PFSK-1 (cell line): Measurements from ENCODE around the gene HAUS5.

Experiments
- FOXP2 ChIP-seq: optimal IDR thresholded peaks from 2 replicates; pipeline ENCODE3; 2011; ENCODE audit warnings: borderline replicate concordance, control low read depth, inconsistent platforms; ENCODE audit not compliant: insufficient read depth; ENCODE audit errors: extremely low read length, extremely low read depth
- POLR2AphosphoS5 ChIP-seq: IDR thresholded peaks from 2 replicates; pipeline ENCODE4 v1.6.1; 2012; ENCODE audit warnings: low read depth, mild to moderate bottlenecking, control low read depth, low read length, moderate library complexity
- SIN3A ChIP-seq: IDR thresholded peaks from 2 replicates; pipeline ENCODE4 v1.6.1; 2012; ENCODE audit warnings: mild to moderate bottlenecking, low read length, moderate library complexity, borderline replicate concordance; ENCODE audit not compliant: insufficient read depth
- TAF1 ChIP-seq: IDR thresholded peaks from 2 replicates; pipeline ENCODE4 v1.6.1; 2012; ENCODE audit warnings: low read length, control low read depth, borderline replicate concordance; ENCODE audit not compliant: insufficient read depth
- TF ChIP-seq, protein P1 (sequence below), 2 experiments: IDR thresholded peaks; 2 replicates each; pipeline versions ENCODE4 v1.6.1 to v1.8.0; 2011 to 2012; ENCODE audit warnings: low read depth in 2 of 2, low read length in 2 of 2, control low read depth in 1 of 2, inconsistent platforms in 1 of 2, mild to moderate bottlenecking in 1 of 2, moderate library complexity in 1 of 2; ENCODE audit not compliant: insufficient read depth in 1 of 2

Gene HAUS5

DNA sequence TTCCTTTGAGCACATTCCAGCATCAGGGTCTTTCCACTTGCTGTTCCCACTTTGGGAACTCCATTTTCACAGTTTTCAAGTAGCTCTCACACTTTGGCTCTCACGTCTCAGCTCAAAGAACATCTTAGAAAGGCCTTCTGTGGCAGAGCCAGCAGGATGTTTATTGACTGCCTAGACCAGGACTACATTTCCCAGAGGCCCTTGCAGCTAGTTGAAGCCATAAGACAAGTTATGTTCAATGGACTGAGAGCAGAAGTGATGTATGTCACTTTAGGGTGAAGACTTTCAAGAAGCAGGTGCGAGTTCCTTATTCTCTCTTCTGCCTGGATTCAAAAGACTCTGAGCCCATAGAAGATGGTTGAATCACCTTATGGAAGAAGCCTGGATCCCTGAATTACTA is 4.3 kb upstream of the HAUS5 start:
- TF ChIP-seq SIN3A (no peak), FOXP2 (no peak), TAF1 (no peak), POLR2AphosphoS5 (no peak)
- TF ChIP-seq, protein P1, sequence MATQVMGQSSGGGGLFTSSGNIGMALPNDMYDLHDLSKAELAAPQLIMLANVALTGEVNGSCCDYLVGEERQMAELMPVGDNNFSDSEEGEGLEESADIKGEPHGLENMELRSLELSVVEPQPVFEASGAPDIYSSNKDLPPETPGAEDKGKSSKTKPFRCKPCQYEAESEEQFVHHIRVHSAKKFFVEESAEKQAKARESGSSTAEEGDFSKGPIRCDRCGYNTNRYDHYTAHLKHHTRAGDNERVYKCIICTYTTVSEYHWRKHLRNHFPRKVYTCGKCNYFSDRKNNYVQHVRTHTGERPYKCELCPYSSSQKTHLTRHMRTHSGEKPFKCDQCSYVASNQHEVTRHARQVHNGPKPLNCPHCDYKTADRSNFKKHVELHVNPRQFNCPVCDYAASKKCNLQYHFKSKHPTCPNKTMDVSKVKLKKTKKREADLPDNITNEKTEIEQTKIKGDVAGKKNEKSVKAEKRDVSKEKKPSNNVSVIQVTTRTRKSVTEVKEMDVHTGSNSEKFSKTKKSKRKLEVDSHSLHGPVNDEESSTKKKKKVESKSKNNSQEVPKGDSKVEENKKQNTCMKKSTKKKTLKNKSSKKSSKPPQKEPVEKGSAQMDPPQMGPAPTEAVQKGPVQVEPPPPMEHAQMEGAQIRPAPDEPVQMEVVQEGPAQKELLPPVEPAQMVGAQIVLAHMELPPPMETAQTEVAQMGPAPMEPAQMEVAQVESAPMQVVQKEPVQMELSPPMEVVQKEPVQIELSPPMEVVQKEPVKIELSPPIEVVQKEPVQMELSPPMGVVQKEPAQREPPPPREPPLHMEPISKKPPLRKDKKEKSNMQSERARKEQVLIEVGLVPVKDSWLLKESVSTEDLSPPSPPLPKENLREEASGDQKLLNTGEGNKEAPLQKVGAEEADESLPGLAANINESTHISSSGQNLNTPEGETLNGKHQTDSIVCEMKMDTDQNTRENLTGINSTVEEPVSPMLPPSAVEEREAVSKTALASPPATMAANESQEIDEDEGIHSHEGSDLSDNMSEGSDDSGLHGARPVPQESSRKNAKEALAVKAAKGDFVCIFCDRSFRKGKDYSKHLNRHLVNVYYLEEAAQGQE (IDR thresholded peaks at IDR 0.05; ENCODE audit: insufficient read depth in 1 of 2, low read depth in 2 of 2, low read length in 2 of 2) = no peak

DNA sequence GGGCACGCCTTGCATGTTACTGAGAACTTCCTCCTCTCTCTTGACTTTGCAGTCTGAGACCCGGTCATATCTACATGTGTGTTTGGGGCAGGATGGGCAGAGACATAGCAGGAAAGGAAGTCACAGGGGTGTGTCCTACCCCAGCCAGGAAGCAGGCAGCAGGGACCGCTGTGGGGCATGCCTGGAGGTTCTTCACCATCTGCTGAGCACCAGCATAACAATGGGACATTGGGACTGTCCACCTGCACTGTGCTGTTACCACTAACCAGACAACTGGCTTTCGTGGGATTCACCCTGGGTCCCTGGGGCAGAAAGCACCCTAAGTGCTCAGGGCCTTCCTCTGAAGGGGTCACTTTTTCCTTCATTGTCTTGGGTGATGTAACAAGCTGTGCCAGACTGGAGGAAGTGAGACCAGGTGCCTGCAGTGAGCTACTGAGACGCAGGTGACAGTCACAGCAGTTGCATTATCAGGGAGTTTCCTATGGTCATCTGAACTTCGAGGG is 2.6 kb upstream of the HAUS5 start:
- no peak for TF ChIP-seq FOXP2
- TF ChIP-seq, protein P1 (IDR thresholded peaks at IDR 0.05; ENCODE audit: insufficient read depth in 1 of 2, low read depth in 2 of 2, low read length in 2 of 2) = no peak
- no peak for TF ChIP-seq POLR2AphosphoS5
- TF ChIP-seq SIN3A = no peak
- TF ChIP-seq TAF1 = no peak

DNA sequence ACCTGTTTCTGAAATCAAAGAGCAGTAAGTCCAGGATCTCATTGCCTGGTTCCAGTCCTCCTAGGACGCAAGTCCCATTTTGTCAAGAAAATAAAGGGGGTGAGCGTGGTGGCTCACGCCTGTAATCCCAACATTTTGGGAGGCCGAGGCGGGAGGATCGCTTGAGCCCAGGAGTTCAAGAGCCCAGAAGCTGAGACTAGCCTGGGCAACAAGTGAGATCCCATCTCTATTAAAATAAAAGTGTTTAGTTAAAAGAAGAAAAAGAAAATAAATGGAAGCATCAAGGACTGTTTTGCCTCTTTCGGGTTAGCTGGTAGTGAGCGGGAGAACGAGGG is 344 bp upstream of the HAUS5 start:
- TF ChIP-seq FOXP2 = no peak
- no peak for TF ChIP-seq TAF1
- no peak for TF ChIP-seq SIN3A
- no peak for TF ChIP-seq POLR2AphosphoS5
- TF ChIP-seq, protein P1 (IDR thresholded peaks at IDR 0.05; ENCODE audit: insufficient read depth in 1 of 2, low read depth in 2 of 2, low read length in 2 of 2) = no peak

DNA sequence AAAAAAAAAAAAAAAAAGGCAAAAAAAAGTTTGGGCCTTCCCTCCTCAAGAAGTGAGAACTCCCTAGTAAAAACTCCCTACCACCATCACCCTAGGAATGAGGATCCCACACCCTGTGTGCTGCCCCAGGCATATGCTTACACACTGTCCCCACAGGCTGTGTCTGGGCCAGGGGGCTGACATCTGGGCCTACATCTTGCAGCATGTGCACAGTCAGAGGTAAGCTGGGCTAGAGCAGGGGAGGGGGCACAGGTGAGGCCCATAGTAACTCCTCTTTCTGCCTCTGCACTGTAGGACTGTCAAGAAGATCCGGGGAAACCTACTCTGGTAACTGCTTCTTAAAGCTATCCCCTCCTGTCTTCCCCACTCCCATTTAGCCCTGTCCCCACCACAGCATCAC is 1.0 kb downstream of the HAUS5 start:
- TF ChIP-seq FOXP2 = no peak

DNA sequence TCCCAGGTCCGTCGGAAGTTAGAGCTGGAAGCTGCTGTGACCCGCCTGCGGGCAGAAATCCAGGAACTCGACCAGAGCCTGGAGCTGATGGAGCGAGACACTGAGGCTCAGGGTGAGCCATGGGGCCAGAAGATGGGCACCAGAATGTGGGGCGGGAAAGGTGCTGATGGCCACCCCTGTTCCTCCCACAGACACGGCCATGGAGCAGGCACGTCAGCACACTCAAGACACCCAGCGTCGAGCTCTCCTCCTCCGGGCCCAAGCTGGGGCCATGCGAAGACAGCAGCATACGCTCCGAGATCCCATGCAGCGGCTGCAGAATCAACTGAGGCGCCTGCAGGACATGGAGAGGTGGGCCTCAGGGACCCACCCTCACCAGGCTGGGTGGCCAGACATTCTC is 2.5 kb downstream of the HAUS5 start:
- TF ChIP-seq, protein P1 (IDR thresholded peaks at IDR 0.05; ENCODE audit: insufficient read depth in 1 of 2, low read depth in 2 of 2, low read length in 2 of 2) = no peak

DNA sequence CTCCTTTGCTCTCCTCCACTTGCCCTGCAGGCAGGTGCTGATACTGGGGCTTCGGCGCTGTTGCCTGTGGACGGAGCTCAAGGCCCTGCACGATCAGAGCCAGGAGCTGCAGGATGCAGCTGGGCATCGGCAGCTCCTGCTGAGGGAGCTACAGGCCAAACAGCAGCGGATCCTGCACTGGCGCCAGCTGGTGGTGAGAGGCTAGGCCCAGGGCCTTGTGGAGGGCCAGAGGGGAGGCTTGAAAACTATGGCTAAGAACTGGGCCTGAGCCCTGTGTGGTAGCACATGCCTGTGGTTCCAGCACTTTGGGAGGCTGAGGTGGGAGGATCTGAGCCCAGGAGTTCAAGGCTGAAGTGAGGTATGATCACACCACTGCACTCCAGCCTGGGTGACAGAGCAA is 6.3 kb downstream of the HAUS5 start:
- TF ChIP-seq, protein P1 (IDR thresholded peaks at IDR 0.05; ENCODE audit: insufficient read depth in 1 of 2, low read depth in 2 of 2, low read length in 2 of 2) = no peak
- TF ChIP-seq FOXP2 = no peak
- TF ChIP-seq TAF1 = no peak
- TF ChIP-seq SIN3A = no peak
